Rectal smooth muscle tissue (tissue), 1 donor: ENCODE data around the gene MAZ.
"Not testable (repeated sequence)": the region's sequence is repeated elsewhere in the genome, so short reads cannot be mapped to it uniquely, and the experiment has no call there.

ENCODE experiments used
- H3K27ac ChIP-seq: one replicate; pipeline ENCODE4 v1.7.0; 2013; ENCODE audit warnings: low read depth, low read length, inconsistent platforms
- H3K27me3 ChIP-seq: one replicate; pipeline ENCODE4 v1.7.0; 2013; ENCODE audit warnings: low read length; ENCODE audit not compliant: control insufficient read depth, insufficient read depth
- H3K36me3 ChIP-seq: one replicate; pipeline ENCODE4 v1.7.0; 2013; ENCODE audit warnings: low read length; ENCODE audit not compliant: control insufficient read depth, insufficient read depth
- H3K4me1 ChIP-seq: one replicate; pipeline ENCODE4 v1.7.0; 2013; ENCODE audit warnings: low read length; ENCODE audit not compliant: control insufficient read depth, insufficient read depth
- H3K4me3 ChIP-seq: one replicate; pipeline ENCODE4 v1.7.0; 2013; ENCODE audit warnings: low read length
- H3K9ac ChIP-seq: one replicate; pipeline ENCODE4 v1.7.0; 2013; ENCODE audit warnings: low read length

MAZ gene

DNA sequence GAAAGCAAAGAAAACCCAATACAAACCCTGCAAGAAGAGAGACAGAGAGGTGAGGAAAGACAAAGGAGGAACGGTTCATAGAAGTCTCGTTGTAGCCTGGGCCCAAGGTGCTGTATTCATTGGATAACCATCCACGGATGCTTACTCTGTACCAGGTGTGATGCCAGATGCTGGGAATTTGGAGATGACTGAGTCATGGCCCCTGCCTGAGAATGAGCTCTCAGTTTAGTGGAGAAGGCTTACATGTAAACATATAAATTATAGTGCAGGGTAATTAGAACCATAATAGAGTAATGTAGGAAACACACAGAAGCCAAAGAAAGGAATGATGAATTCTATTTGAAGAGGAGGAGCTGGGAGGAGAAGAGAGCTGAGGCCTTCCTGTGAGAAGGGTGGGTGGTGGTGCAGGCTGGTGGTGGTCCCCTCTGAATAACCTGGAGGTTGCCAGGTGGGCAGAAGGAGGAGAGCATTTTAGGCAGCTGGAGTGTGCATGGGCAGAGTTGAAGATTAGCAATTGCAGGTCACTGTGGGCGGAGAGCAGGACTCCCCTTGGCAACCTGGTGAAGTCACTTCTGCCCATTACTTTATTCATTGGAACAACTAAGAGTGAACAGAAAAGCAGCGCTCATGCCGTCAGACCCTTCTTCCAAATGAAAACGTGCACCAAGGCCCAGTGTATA lies 35.9 kb upstream of the MAZ start:
- H3K4me3 ChIP-seq: no peak overlapping the region
- no peak overlapping the region for H3K9ac ChIP-seq
- H3K36me3 ChIP-seq: no peaks in the 10 kb centered on the region
- H3K4me1 ChIP-seq: no peaks in the 10 kb centered on the region
- no peaks in the 10 kb centered on the region for H3K27me3 ChIP-seq
- H3K27ac ChIP-seq: no peak overlapping the region

- H3K4me3 ChIP-seq, H3K36me3 ChIP-seq, H3K4me1 ChIP-seq, H3K27ac ChIP-seq, H3K9ac ChIP-seq, H3K27me3 ChIP-seq: not testable (repeated sequence)
Observed at GRCh38 chr16:29772330-29772729, 34.0 kb upstream of the MAZ start.

DNA sequence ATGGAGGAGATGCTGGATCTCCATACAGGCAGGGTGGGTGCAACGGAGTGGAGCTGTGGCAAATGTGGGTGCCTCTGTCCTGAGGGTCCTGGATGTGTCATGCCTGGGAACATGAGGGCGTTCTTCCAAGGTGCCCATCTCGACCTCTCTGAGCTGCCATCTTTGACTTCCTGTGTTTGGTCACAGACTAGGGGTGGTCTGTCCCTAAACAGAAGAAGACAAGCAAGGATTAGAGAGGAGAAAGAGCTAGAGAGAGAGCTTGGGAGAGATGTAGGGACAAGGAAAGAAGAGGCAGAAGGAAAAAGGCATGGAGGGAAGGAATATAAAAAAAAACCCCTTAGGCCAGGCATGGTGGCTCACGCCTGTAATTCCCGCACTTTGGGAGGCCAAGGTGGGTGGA lies 31.6 kb upstream of the MAZ start:
- no peaks in the 10 kb centered on the region for H3K4me1 ChIP-seq
- H3K4me3 ChIP-seq: no peak overlapping the region
- H3K27me3 ChIP-seq: no peaks in the 10 kb centered on the region
- no peak overlapping the region for H3K9ac ChIP-seq
- no peaks in the 10 kb centered on the region for H3K36me3 ChIP-seq
- H3K27ac ChIP-seq: no peak overlapping the region

DNA sequence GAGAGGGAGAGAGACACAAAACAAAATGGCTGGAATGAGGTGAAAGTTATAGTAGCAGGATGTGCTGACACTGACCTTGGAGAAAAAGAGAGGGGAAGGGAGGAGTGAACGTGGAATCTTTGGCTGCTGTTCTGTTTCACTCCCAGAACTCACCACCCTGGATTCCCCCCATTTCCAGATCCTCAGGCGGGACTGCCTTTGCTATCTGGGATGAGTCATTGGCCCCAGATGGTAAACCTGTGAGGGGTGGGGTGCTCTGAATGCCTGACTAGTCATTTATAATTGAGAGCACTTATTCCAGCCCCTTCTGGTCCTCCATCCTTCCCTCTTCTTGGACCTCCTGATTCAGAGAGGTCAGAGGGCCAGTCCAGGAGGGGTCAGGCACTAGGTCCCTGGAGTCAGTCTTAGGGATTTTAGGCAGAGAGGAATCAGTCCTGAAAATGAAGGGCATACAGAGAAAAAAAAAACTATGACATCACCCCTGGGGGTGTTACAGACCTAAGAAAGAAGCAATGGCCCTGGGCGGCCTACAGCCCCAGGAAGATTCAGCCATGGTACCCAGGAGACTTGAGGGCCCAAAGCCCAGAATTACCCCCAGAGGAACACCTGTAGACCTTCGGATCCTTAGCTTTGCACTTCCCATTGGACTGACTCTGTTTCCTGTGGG lies 30.5 kb upstream of the MAZ start:
- no peaks in the 10 kb centered on the region for H3K27me3 ChIP-seq
- H3K4me3 ChIP-seq: no peak overlapping the region
- H3K9ac ChIP-seq: no peak overlapping the region
- H3K36me3 ChIP-seq: no peaks in the 10 kb centered on the region
- H3K4me1 ChIP-seq: no peaks in the 10 kb centered on the region
- H3K27ac ChIP-seq: no peak overlapping the region

DNA sequence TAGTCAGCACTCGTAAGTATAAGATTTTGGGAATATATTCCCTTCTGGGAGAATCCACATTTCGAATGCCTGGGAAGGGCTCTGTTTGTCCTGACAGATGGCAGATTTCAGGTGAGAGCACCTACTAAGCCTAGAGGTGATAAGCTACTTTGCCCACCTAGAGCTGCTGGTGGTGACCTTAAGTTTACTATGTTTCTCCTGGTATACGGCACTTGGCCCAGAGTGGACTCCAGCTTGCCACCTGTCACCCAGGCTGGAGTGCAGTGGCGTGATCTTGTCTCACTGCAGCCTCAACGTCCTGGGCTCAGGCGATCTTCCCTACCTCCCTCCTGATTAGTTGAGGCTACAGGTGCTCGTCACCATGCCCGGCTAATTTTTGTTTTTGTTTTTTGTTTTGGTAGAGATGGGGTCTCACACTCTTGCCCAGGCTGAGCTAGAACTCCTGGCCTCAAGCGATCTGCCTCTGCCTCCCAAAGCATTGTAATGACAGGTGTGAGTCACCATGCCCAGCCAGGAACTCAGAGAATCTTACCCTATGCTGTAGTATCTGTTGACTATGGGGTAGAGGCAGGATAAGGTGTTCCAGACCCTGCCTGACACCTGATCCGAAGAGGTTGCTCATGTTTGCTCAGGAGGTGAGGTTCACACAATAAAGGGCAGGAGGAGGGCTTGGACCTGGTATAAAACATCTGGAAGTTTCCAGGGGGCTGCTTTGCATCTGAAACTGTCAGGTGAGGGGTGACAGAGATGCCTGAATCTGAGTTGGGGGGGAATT lies 28.6 kb upstream of the MAZ start, which contains the start of gene ZG16:
ZG16 (plus strand) TSS at position 681 of the 775 bp plus-strand sequence. CDS start 1,011 bp downstream, outside the sequence.
- no peaks in the 10 kb centered on the region for H3K36me3 ChIP-seq
- no peak within 1 kb of the TSS for H3K4me3 ChIP-seq
- H3K4me1 ChIP-seq: no peaks in the 10 kb centered on the region
- H3K27me3 ChIP-seq: no peaks in the 10 kb centered on the region
- no peak within 1 kb of the TSS for H3K27ac ChIP-seq
- H3K9ac ChIP-seq: no peak within 1 kb of the TSS

DNA sequence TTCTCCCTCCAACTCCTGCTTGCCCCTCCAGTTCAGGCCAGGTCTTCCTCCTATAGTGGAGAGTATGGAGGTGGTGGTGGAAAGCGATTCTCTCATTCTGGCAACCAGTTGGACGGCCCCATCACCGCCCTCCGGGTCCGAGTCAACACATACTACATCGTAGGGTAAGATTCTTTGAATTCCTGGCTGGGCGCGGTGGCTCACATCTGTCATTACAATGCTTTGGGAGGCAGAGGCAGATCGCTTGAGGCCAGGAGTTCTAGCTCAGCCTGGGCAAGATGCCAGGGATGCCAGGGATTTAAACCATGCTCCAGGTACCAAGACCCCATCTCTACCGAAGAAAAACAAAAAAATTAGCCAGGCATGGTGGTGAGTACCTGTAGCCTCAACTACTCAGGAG lies 26.9 kb upstream of the MAZ start:
- H3K36me3 ChIP-seq: no peaks in the 10 kb centered on the region
- no peak overlapping the region for H3K27ac ChIP-seq
- H3K4me1 ChIP-seq: no peaks in the 10 kb centered on the region
- no peak overlapping the region for H3K4me3 ChIP-seq
- H3K27me3 ChIP-seq: no peaks in the 10 kb centered on the region
- H3K9ac ChIP-seq: no peak overlapping the region

DNA sequence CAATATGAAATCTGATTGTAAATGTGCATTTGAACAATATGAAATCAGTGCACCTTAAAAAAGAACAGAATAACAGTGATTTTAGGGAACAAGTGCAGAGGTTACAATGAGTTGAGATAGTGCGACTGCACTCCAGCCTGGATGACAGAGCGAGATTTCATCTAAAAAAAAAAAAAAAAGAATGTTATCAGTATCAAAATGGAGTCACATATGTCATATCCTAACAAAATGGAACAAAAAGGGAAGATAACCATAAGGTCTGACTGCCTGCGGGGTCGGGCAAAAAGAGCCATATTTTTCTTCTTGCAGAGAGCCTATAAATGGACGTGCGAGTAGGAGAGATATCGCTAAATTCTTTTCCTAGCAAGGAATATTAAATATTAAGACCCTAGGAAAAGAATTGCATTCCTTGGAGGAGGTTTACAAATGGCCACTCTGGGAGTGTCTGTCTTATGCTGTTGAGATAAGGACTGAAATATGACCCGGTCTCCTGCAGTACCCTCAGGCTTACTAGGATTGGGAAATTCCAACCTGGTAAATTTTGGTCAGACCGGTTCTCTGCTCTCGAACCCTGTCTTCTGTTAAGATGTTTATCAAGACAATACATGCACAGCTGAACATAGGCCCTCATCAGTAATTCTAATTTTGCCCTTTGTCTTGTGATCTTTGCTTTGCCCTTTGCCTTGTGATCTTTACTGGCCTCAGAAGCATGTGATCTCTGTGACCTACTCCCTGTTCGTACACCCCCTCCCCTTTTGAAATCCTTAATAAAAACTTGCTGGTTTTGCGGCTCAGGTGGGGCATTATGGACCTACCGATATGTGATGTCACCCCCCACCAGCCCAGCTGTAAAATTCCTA lies 23.0 kb upstream of the MAZ start:
- not testable (repeated sequence) for H3K4me1 ChIP-seq, H3K27me3 ChIP-seq, H3K4me3 ChIP-seq, H3K9ac ChIP-seq, H3K27ac ChIP-seq, H3K36me3 ChIP-seq

- Histone ChIP-seq H3K4me3 (no peak overlapping the region), H3K4me1 (no peaks in the 10 kb centered on the region), H3K27me3 (no peaks in the 10 kb centered on the region), H3K9ac (no peak overlapping the region), H3K27ac (no peak overlapping the region), H3K36me3 (no peaks in the 10 kb centered on the region)
Observed at GRCh38 chr16:29784157-29784556, 22.2 kb upstream of the MAZ start.

- H3K27ac ChIP-seq: no peak overlapping the region
- no peaks in the 10 kb centered on the region for H3K36me3 ChIP-seq
Observed at GRCh38 chr16:29784901-29785500, 21.3 kb upstream of the MAZ start.

GRCh38 chr16:29787155-29787554 lies 19.2 kb upstream of the MAZ start:
- H3K9ac ChIP-seq, H3K4me1 ChIP-seq, H3K27ac ChIP-seq, H3K4me3 ChIP-seq, H3K36me3 ChIP-seq, H3K27me3 ChIP-seq: not testable (repeated sequence)

More at GRCh38 chr16:29784901-29785500, 21.3 kb upstream of the MAZ start:
- H3K4me3 ChIP-seq: peak overlapping the region; percentile 65
- H3K4me1 ChIP-seq: no peaks in the 10 kb centered on the region
- H3K9ac ChIP-seq: no peak overlapping the region
- no peaks in the 10 kb centered on the region for H3K27me3 ChIP-seq

DNA sequence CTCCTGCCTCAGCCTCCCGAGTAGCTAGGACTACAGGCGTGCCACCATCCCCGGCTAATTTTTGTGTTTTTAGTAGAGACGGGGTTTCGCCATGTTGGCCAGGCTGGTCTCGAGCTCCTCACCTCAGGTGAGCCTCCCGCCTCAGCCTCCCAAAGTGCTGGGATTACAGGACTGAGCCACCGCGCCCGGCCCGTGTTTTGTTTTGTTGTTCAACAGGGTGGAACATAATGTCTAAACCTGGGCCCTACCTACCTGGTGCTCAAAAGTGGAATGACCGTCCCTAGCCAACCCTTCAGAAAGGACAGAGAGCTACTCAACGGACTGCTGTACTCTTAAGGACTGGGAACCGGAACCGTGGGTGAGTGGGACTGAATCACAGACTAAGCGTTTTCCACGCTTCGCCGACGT lies 16.6 kb upstream of the MAZ start:
- Histone ChIP-seq H3K4me1 (peaks cover 8% of the 10 kb centered on the region), H3K4me3 (peak overlapping the region; percentile 86), H3K36me3 (no peaks in the 10 kb centered on the region), H3K27me3 (no peaks in the 10 kb centered on the region), H3K27ac (peak overlapping the region; percentile 91), H3K9ac (peak overlapping the region; percentile 91)
